ENCODE data around the gene COL20A1. TPM values are rescaled to one million over a fixed set of nuclear protein-coding genes. Genes with fewer than 3 reads are reported as not detected.

COL20A1 gene
- total RNA-seq (under 1 TPM in 3 of 7 donors, not detected in 4; 0.17 to 0.54 (median 0.33) TPM), polyA plus RNA-seq (under 1 TPM in 1 of 2 donors, not detected in 1; 0.10 TPM)
- long read RNA-seq, donor 1 = 0 reads
- long read RNA-seq, donor 2 = 0 reads
- long read RNA-seq, donor 3, partial matches to known transcripts = 0 of 2 reads
- long read RNA-seq, donor 3, other reads (novel, unspliced or antisense) = 1 of 2 reads

DNA sequence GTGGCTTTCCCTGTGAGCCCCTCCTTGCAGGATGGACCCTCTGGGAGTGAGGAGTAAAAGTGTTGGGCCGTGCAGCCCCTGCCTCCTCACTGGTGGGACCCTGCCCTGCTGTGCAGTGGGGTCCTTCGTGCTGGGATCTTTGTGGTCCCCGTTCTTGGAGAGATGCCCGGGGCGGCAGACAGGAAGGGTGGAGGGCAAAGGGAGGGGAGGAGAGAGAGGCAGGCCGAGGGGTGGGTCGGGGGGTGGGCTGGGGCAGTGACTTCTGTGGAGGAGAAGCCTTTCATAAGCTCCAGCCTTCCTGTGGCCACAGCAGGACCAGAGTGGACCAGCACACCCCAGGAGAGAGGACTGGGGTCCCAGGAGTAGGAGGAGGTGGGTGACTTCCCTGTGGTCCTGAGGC lies at the start of gene COL20A1:
COL20A1 (plus strand) TSS at position 283 of the 400 bp plus-strand sequence. CDS start 1,922 bp downstream, outside the sequence.
- TF ChIP-seq, protein P1, sequence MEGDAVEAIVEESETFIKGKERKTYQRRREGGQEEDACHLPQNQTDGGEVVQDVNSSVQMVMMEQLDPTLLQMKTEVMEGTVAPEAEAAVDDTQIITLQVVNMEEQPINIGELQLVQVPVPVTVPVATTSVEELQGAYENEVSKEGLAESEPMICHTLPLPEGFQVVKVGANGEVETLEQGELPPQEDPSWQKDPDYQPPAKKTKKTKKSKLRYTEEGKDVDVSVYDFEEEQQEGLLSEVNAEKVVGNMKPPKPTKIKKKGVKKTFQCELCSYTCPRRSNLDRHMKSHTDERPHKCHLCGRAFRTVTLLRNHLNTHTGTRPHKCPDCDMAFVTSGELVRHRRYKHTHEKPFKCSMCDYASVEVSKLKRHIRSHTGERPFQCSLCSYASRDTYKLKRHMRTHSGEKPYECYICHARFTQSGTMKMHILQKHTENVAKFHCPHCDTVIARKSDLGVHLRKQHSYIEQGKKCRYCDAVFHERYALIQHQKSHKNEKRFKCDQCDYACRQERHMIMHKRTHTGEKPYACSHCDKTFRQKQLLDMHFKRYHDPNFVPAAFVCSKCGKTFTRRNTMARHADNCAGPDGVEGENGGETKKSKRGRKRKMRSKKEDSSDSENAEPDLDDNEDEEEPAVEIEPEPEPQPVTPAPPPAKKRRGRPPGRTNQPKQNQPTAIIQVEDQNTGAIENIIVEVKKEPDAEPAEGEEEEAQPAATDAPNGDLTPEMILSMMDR (IDR thresholded peaks at IDR 0.05) = no peak
- TF ChIP-seq POLR2A (IDR thresholded peaks at IDR 0.05) (no peak), EP300 (IDR thresholded peaks at IDR 0.05) (no peak)
- Histone ChIP-seq H3K36me3 (no peaks in the 10 kb centered on the region), H3K27ac (no peak within 1 kb of the TSS), H3K9me3 (no peaks in the 10 kb centered on the region), H3K4me1 (ENCODE audit: insufficient read depth) (peaks cover 2% of the 10 kb centered on the region), H3K27me3 (peaks cover 4% of the 10 kb centered on the region), H3K4me3 (no peak within 1 kb of the TSS)
- DNase-seq = no peak
- WGBS, 3 donors = 16 to 30% (median 29%) methylated on average over 7 of the region's 7 CpGs
- intact Hi-C loops (cut with DNase I) = no loop called here

DNA sequence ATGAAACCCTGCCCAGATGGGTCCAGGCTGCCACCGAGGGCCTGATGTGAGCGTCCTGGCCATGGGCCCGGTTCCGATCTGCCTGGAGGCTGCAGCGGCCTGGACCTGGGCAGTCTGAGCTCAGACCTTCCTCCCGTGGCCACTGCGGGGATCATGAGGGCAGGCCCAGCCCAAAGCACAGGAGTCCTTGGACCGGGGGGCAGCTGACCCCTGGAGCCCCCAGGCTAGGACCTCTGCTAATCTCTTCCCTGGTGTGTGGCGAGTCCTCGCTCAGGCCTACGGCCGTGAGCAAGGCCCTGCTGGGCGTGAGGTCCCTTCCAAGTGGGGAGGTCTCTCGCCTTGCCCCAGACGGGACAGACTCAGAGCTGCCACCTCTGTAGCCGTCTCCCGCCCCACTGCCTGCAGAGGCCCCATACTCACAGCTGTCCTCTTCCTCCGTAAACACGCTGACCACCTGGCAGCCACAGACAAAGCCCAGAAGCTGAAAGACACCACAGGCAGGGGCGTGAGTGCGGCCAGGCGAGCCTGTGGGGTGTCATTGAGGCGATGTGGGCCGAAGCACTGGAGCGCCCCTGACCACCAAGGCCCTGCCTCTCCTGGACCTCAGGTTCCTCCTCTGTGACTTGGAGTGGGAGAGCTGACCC lies 49.3 kb upstream of the COL20A1 start:
- no peak overlapping the region for H3K27ac ChIP-seq
- no peak overlapping the region for H3K4me3 ChIP-seq
- no peaks in the 10 kb centered on the region for H3K27me3 ChIP-seq
- H3K4me1 ChIP-seq (ENCODE audit: insufficient read depth) = no peaks in the 10 kb centered on the region
- H3K36me3 ChIP-seq = no peaks in the 10 kb centered on the region
- TF ChIP-seq POLR2A (IDR thresholded peaks at IDR 0.05) (no peak), EP300 (IDR thresholded peaks at IDR 0.05) (no peak)
- TF ChIP-seq, protein P1 (IDR thresholded peaks at IDR 0.05) = no peak
- no peaks in the 10 kb centered on the region for H3K9me3 ChIP-seq
- 74 to 84% (median 82%) methylated on average over 25 of the region's 25 CpGs for WGBS, 3 donors
- DNase-seq = no peak
- intact Hi-C loops (cut with DNase I) = loop anchor here in 1 of 4 donors (10.0 kb wide), 1 partner anchor 189 kb away; no protein-coding TSS in a partner anchor

DNA sequence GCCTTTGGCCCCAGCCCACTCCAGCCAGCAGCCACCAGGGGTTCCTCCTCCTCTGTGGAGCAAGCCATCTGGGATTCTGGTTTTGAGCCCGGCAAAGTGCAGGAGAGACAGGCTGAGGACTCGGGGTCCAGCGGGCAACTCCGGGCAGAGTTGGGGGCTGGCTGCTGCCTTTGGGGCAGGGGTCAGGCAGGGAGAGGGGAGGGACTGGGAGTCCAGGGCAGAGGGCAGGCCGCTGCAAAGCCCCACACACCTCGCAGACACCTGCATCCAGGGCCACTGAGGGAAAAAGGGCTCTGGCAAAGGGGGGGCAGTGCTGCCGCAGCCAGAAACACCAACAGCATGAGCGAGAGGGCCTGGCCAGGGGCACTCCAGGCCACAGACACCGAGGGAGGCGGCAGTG lies 48.5 kb upstream of the COL20A1 start:
- 75 to 85% (median 84%) methylated on average over 9 to 10 of the region's 10 CpGs for WGBS, 3 donors
- no peaks in the 10 kb centered on the region for H3K27me3 ChIP-seq
- intact Hi-C loops (cut with DNase I) = loop anchor here in 1 of 4 donors (10.0 kb wide), 1 partner anchor 190 kb away; no protein-coding TSS in a partner anchor
- no peak for DNase-seq
- no peak overlapping the region for H3K27ac ChIP-seq
- no peak overlapping the region for H3K4me3 ChIP-seq
- H3K36me3 ChIP-seq = no peaks in the 10 kb centered on the region
- TF ChIP-seq, protein P1 (IDR thresholded peaks at IDR 0.05) = no peak
- no peak for TF ChIP-seq EP300 (IDR thresholded peaks at IDR 0.05)
- no peaks in the 10 kb centered on the region for H3K4me1 ChIP-seq (ENCODE audit: insufficient read depth)
- H3K9me3 ChIP-seq = no peaks in the 10 kb centered on the region

DNA sequence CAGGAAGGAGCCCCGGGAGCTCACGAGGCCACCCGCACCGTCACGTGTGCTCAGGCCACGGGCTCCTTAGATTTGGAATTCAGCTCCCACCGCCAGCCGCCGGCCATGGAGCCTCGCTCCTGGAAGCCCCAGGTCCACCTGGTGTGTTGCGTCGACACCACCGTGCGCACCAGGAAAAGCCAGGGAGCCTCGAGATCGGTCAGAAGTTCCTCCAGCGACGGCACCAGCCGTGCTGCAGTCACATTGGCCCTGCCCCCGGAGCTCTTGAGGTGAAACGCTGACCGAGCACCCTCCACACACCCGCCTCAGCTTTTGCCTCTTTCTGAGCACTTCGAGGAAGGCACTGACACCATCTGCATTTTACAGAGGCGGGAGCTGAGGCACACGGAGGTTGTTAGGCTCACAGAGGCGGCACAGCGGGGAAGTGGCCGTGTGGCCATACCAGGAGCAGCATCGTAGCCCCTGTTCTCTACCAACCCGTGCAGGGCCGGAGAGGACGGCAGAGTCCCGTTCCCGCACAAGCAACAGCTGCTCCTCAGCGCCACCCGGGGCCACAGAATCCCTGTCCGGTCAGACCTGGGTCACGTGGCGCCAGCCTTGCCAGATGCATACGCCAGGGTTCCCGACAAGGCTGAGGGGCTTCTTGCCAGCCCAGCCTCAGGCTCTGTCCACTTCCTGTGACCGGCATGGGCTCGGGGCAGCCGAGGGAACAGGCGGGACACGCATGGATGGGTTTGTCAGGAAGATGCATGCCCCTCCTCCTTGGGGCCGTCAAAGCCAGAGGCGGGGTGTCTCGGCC lies 46.3 kb upstream of the COL20A1 start:
- Histone ChIP-seq H3K27ac (no peak overlapping the region), H3K27me3 (no peaks in the 10 kb centered on the region), H3K9me3 (no peaks in the 10 kb centered on the region), H3K4me3 (no peak overlapping the region), H3K4me1 (ENCODE audit: insufficient read depth) (no peaks in the 10 kb centered on the region), H3K36me3 (no peaks in the 10 kb centered on the region)
- DNase-seq = no peak
- WGBS, 3 donors = 62 to 73% (median 68%) methylated on average over 49 to 50 of the region's 50 CpGs
- TF ChIP-seq POLR2A (IDR thresholded peaks at IDR 0.05) (no peak), EP300 (IDR thresholded peaks at IDR 0.05) (no peak)
- TF ChIP-seq, protein P1 (IDR thresholded peaks at IDR 0.05) = no peak
- intact Hi-C loops (cut with DNase I) = loop anchor here in 1 of 4 donors (10.0 kb wide), 1 partner anchor 192 kb away; no protein-coding TSS in a partner anchor
